Measurements from ENCODE around the gene BAZ2B. TPM values are rescaled to one million over a fixed set of nuclear protein-coding genes. Genes with fewer than 3 reads are reported as not detected.

Gene BAZ2B
- total RNA-seq, 1 donor from 2014 or later, result 76.2 TPM

- Histone ChIP-seq H3K27ac (ENCODE audit: low read depth, low read length) (peak within 1 kb of the TSS; percentile 87), H3K4me3 (ENCODE audit: low read length in 3 of 3) (peak within 1 kb of the TSS; percentile 96 to 99 (median 98)), H3K9me3 (ENCODE audit: control insufficient read depth in 3 of 3, low read length in 3 of 3) (no peaks in the 10 kb centered on the region), H3K36me3 (ENCODE audit: control insufficient read depth in 3 of 3, insufficient read depth in 3 of 3, low read length in 3 of 3) (peaks cover 3 to 7% (median 4%) of the 10 kb centered on the region in 3 donors), H3K4me1 (ENCODE audit: control insufficient read depth in 3 of 3, insufficient read depth in 3 of 3, low read length in 3 of 3) (peaks cover 0 to 15% (median 7%) of the 10 kb centered on the region in 3 donors), H3K27me3 (ENCODE audit: control insufficient read depth in 3 of 3, insufficient read depth in 3 of 3, low read length in 3 of 3) (no peaks in the 10 kb centered on the region), H3K9ac (ENCODE audit: low read depth in 1 of 3, low read length in 3 of 3) (peak within 1 kb of the TSS; percentile 93 to 98 (median 93))
Measured at GRCh38 chr2:159285929-159286708, 330.2 kb downstream of the BAZ2B start, which contains the start of gene WDSUB1. TSS of gene WDSUB1 (minus strand) at chr2:159286703. CDS start at chr2:159283069, 3,634 bp downstream.

GRCh38 chr2:159285433-159285832 is 330.9 kb downstream of the BAZ2B start:
- H3K27me3 ChIP-seq (ENCODE audit: control insufficient read depth in 3 of 3, insufficient read depth in 3 of 3, low read length in 3 of 3), result no peaks in the 10 kb centered on the region
- H3K9ac ChIP-seq (ENCODE audit: low read depth in 1 of 3, low read length in 3 of 3), result peak overlapping the region; percentile 90 to 98 (median 91)
- peak overlapping the region; percentile 85 to 99 (median 90) for H3K4me3 ChIP-seq (ENCODE audit: low read length in 3 of 3)
- peak overlapping the region; percentile 87 for H3K27ac ChIP-seq (ENCODE audit: low read depth, low read length)
- no peaks in the 10 kb centered on the region for H3K9me3 ChIP-seq (ENCODE audit: control insufficient read depth in 3 of 3, low read length in 3 of 3)
- peaks cover 3 to 12% (median 4%) of the 10 kb centered on the region in 3 donors for H3K36me3 ChIP-seq (ENCODE audit: control insufficient read depth in 3 of 3, insufficient read depth in 3 of 3, low read length in 3 of 3)
- peaks cover 0 to 15% (median 7%) of the 10 kb centered on the region in 3 donors for H3K4me1 ChIP-seq (ENCODE audit: control insufficient read depth in 3 of 3, insufficient read depth in 3 of 3, low read length in 3 of 3)

GRCh38 chr2:159283529-159283928 is 332.8 kb downstream of the BAZ2B start:
- Histone ChIP-seq H3K27me3 (ENCODE audit: control insufficient read depth in 3 of 3, insufficient read depth in 3 of 3, low read length in 3 of 3) (no peaks in the 10 kb centered on the region), H3K9me3 (ENCODE audit: control insufficient read depth in 3 of 3, low read length in 3 of 3) (no peaks in the 10 kb centered on the region), H3K4me3 (ENCODE audit: low read length in 3 of 3) (no peak overlapping the region), H3K4me1 (ENCODE audit: control insufficient read depth in 3 of 3, insufficient read depth in 3 of 3, low read length in 3 of 3) (peaks cover 0 to 15% (median 7%) of the 10 kb centered on the region in 3 donors), H3K27ac (ENCODE audit: low read depth, low read length) (no peak overlapping the region), H3K9ac (ENCODE audit: low read depth in 1 of 3, low read length in 3 of 3) (no peak overlapping the region), H3K36me3 (ENCODE audit: control insufficient read depth in 3 of 3, insufficient read depth in 3 of 3, low read length in 3 of 3) (peaks cover 4 to 12% (median 5%) of the 10 kb centered on the region in 3 donors)

GRCh38 chr2:159281002-159281401 is 335.3 kb downstream of the BAZ2B start:
- Histone ChIP-seq H3K4me1 (ENCODE audit: control insufficient read depth in 3 of 3, insufficient read depth in 3 of 3, low read length in 3 of 3) (peaks cover 0 to 7% (median 7%) of the 10 kb centered on the region in 3 donors), H3K9ac (ENCODE audit: low read depth in 1 of 3, low read length in 3 of 3) (no peak overlapping the region), H3K9me3 (ENCODE audit: control insufficient read depth in 3 of 3, low read length in 3 of 3) (no peaks in the 10 kb centered on the region), H3K4me3 (ENCODE audit: low read length in 3 of 3) (no peak overlapping the region), H3K27ac (ENCODE audit: low read depth, low read length) (no peak overlapping the region), H3K36me3 (ENCODE audit: control insufficient read depth in 3 of 3, insufficient read depth in 3 of 3, low read length in 3 of 3) (peaks cover 4 to 12% (median 5%) of the 10 kb centered on the region in 3 donors), H3K27me3 (ENCODE audit: control insufficient read depth in 3 of 3, insufficient read depth in 3 of 3, low read length in 3 of 3) (no peaks in the 10 kb centered on the region)

GRCh38 chr2:159279700-159280099 is 336.6 kb downstream of the BAZ2B start:
- H3K27me3 ChIP-seq (ENCODE audit: control insufficient read depth in 3 of 3, insufficient read depth in 3 of 3, low read length in 3 of 3), result no peaks in the 10 kb centered on the region
- H3K4me1 ChIP-seq (ENCODE audit: control insufficient read depth in 3 of 3, insufficient read depth in 3 of 3, low read length in 3 of 3), result no peaks in the 10 kb centered on the region
- H3K36me3 ChIP-seq (ENCODE audit: control insufficient read depth in 3 of 3, insufficient read depth in 3 of 3, low read length in 3 of 3), result peaks cover 4 to 12% (median 5%) of the 10 kb centered on the region in 3 donors
- H3K27ac ChIP-seq (ENCODE audit: low read depth, low read length), result no peak overlapping the region
- no peak overlapping the region for H3K4me3 ChIP-seq (ENCODE audit: low read length in 3 of 3)
- no peak overlapping the region for H3K9ac ChIP-seq (ENCODE audit: low read depth in 1 of 3, low read length in 3 of 3)
- H3K9me3 ChIP-seq (ENCODE audit: control insufficient read depth in 3 of 3, low read length in 3 of 3), result no peaks in the 10 kb centered on the region

GRCh38 chr2:159275111-159275510 is 341.2 kb downstream of the BAZ2B start:
- Histone ChIP-seq H3K4me1 (ENCODE audit: control insufficient read depth in 3 of 3, insufficient read depth in 3 of 3, low read length in 3 of 3) (no peaks in the 10 kb centered on the region), H3K9ac (ENCODE audit: low read depth in 1 of 3, low read length in 3 of 3) (no peak overlapping the region), H3K36me3 (ENCODE audit: control insufficient read depth in 3 of 3, insufficient read depth in 3 of 3, low read length in 3 of 3) (peaks cover 3 to 16% (median 11%) of the 10 kb centered on the region in 3 donors), H3K27ac (ENCODE audit: low read depth, low read length) (no peak overlapping the region), H3K4me3 (ENCODE audit: low read length in 3 of 3) (no peak overlapping the region), H3K27me3 (ENCODE audit: control insufficient read depth in 3 of 3, insufficient read depth in 3 of 3, low read length in 3 of 3) (no peaks in the 10 kb centered on the region), H3K9me3 (ENCODE audit: control insufficient read depth in 3 of 3, low read length in 3 of 3) (no peaks in the 10 kb centered on the region)

GRCh38 chr2:159272156-159272555 is 344.2 kb downstream of the BAZ2B start:
- Histone ChIP-seq H3K27me3 (ENCODE audit: control insufficient read depth in 3 of 3, insufficient read depth in 3 of 3, low read length in 3 of 3) (no peaks in the 10 kb centered on the region), H3K9me3 (ENCODE audit: control insufficient read depth in 3 of 3, low read length in 3 of 3) (no peaks in the 10 kb centered on the region), H3K4me3 (ENCODE audit: low read length in 3 of 3) (no peak overlapping the region), H3K36me3 (ENCODE audit: control insufficient read depth in 3 of 3, insufficient read depth in 3 of 3, low read length in 3 of 3) (peaks cover 3 to 13% (median 11%) of the 10 kb centered on the region in 3 donors), H3K4me1 (ENCODE audit: control insufficient read depth in 3 of 3, insufficient read depth in 3 of 3, low read length in 3 of 3) (no peaks in the 10 kb centered on the region), H3K9ac (ENCODE audit: low read depth in 1 of 3, low read length in 3 of 3) (no peak overlapping the region), H3K27ac (ENCODE audit: low read depth, low read length) (no peak overlapping the region)

- H3K36me3 ChIP-seq (ENCODE audit: control insufficient read depth in 3 of 3, insufficient read depth in 3 of 3, low read length in 3 of 3), result peaks cover 3 to 13% (median 11%) of the 10 kb centered on the region in 3 donors
- no peak overlapping the region for H3K27ac ChIP-seq (ENCODE audit: low read depth, low read length)
- no peak overlapping the region for H3K9ac ChIP-seq (ENCODE audit: low read depth in 1 of 3, low read length in 3 of 3)
Measured at GRCh38 chr2:159270744-159271379, 345.5 kb downstream of the BAZ2B start.

More at GRCh38 chr2:159270744-159271379, 345.5 kb downstream of the BAZ2B start:
- Histone ChIP-seq H3K4me1 (ENCODE audit: control insufficient read depth in 3 of 3, insufficient read depth in 3 of 3, low read length in 3 of 3) (no peaks in the 10 kb centered on the region), H3K27me3 (ENCODE audit: control insufficient read depth in 3 of 3, insufficient read depth in 3 of 3, low read length in 3 of 3) (no peaks in the 10 kb centered on the region), H3K9me3 (ENCODE audit: control insufficient read depth in 3 of 3, low read length in 3 of 3) (no peaks in the 10 kb centered on the region), H3K4me3 (ENCODE audit: low read length in 3 of 3) (no peak overlapping the region)
